Measurements from ENCODE around the gene MBOAT2.

MBOAT2 gene

GRCh38 chr2:8858264-8858663, 145.2 kb downstream of the MBOAT2 start:
- no peak for DNase-seq (ENCODE audit: low read depth)

GRCh38 chr2:8857709-8858108, 145.8 kb downstream of the MBOAT2 start:
- DNase-seq (ENCODE audit: low read depth), result no peak

GRCh38 chr2:8856176-8856575, 147.3 kb downstream of the MBOAT2 start:
- DNase-seq (ENCODE audit: low read depth), result no peak

GRCh38 chr2:8855010-8855409, 148.5 kb downstream of the MBOAT2 start:
- no peak for DNase-seq (ENCODE audit: low read depth)

- no peak for DNase-seq (ENCODE audit: low read depth)
These were observed 150.1 kb downstream of the MBOAT2 start for GRCh38 chr2:8853426-8853825.

GRCh38 chr2:8851811-8852560, 151.5 kb downstream of the MBOAT2 start:
- DNase-seq (ENCODE audit: low read depth), result no peak

GRCh38 chr2:8850845-8851487, 152.5 kb downstream of the MBOAT2 start:
- DNase-seq (ENCODE audit: low read depth), result no peak

GRCh38 chr2:8849327-8849726, 154.2 kb downstream of the MBOAT2 start:
- DNase-seq (ENCODE audit: low read depth), result no peak

- DNase-seq (ENCODE audit: low read depth), result no peak
These were observed 155.0 kb downstream of the MBOAT2 start for GRCh38 chr2:8848328-8849100.

GRCh38 chr2:8847400-8847799, 156.1 kb downstream of the MBOAT2 start:
- DNase-seq (ENCODE audit: low read depth), result no peak

- DNase-seq (ENCODE audit: low read depth), result no peak
These were observed 161.6 kb downstream of the MBOAT2 start for GRCh38 chr2:8841932-8842331.

- DNase-seq (ENCODE audit: low read depth), result no peak
These were observed 162.9 kb downstream of the MBOAT2 start for GRCh38 chr2:8840475-8841091.

- DNase-seq (ENCODE audit: low read depth), result no peak
These were observed 164.1 kb downstream of the MBOAT2 start for GRCh38 chr2:8839189-8839965.

GRCh38 chr2:8837795-8838140, 165.7 kb downstream of the MBOAT2 start:
- DNase-seq (ENCODE audit: low read depth), result no peak

GRCh38 chr2:8836971-8837794, 166.3 kb downstream of the MBOAT2 start, which contains the start of gene KIDINS220:
TSS of gene KIDINS220 (minus strand) at chr2:8837613. CDS start at chr2:8827093, 10,520 bp downstream.
- DNase-seq (ENCODE audit: low read depth), result peak; percentile 80

- DNase-seq (ENCODE audit: low read depth), result no peak
These were observed 168.2 kb downstream of the MBOAT2 start for GRCh38 chr2:8835279-8835678.

- no peak for DNase-seq (ENCODE audit: low read depth)
These were observed 169.6 kb downstream of the MBOAT2 start for GRCh38 chr2:8833853-8834252.

GRCh38 chr2:8831516-8831915, 172.0 kb downstream of the MBOAT2 start:
- DNase-seq (ENCODE audit: low read depth), result no peak

- no peak for DNase-seq (ENCODE audit: low read depth)
These were observed 175.8 kb downstream of the MBOAT2 start for GRCh38 chr2:8827729-8828128.

GRCh38 chr2:8822218-8822617, 181.3 kb downstream of the MBOAT2 start:
- DNase-seq (ENCODE audit: low read depth), result no peak
